Mammary epithelial cell (primary cell): ENCODE measurements around the gene DOCK2.

ENCODE experiments used
- EZH2 ChIP-seq: IDR thresholded peaks from 2 replicates; pipeline ENCODE4 v1.6.1; 2012; ENCODE audit warnings: low read length, inconsistent platforms, borderline replicate concordance
- TF ChIP-seq, protein P1 (sequence below), 2 donors: IDR thresholded peaks in 1 of 2; conservative IDR thresholded peaks in 1 of 2; 2 replicates each; pipeline ENCODE4 v1.5.1; 2011 to 2012; ENCODE audit warnings: inconsistent platforms in 2 of 2, low read length in 2 of 2, mild to moderate bottlenecking in 2 of 2, control low read depth in 1 of 2, low read depth in 1 of 2; ENCODE audit not compliant: insufficient read depth in 1 of 2; ENCODE audit errors: extremely low read depth in 1 of 2

DNA sequence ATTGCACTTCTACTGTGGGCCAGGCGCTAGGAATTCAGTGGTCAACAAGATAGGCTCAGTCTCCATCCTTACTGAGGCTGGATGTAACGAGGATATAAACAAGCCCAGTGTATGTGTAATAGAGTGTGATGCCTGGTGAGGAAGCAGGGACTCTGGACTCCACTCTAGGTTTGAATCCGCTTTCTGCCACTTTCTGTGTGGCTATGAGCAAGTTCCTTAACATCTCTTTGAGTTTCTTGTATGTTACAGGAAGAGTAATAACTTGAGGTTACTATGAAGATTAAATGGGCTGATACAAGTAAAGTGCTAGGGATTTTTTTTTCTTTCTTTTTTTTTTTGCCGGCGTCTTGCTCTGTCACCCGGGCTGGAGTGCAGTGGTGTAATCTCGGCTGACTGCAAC, 12.4 kb downstream of the DOCK2 start:
- no peak for TF ChIP-seq EZH2
- TF ChIP-seq, protein P1, sequence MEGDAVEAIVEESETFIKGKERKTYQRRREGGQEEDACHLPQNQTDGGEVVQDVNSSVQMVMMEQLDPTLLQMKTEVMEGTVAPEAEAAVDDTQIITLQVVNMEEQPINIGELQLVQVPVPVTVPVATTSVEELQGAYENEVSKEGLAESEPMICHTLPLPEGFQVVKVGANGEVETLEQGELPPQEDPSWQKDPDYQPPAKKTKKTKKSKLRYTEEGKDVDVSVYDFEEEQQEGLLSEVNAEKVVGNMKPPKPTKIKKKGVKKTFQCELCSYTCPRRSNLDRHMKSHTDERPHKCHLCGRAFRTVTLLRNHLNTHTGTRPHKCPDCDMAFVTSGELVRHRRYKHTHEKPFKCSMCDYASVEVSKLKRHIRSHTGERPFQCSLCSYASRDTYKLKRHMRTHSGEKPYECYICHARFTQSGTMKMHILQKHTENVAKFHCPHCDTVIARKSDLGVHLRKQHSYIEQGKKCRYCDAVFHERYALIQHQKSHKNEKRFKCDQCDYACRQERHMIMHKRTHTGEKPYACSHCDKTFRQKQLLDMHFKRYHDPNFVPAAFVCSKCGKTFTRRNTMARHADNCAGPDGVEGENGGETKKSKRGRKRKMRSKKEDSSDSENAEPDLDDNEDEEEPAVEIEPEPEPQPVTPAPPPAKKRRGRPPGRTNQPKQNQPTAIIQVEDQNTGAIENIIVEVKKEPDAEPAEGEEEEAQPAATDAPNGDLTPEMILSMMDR (conservative IDR thresholded peaks at IDR 0.05 in 1 of 2, IDR thresholded peaks at IDR 0.05 in 1 of 2; ENCODE audit: extremely low read depth in 1 of 2, insufficient read depth in 1 of 2, low read depth in 1 of 2, low read length in 2 of 2): no peak
